Measurements from ENCODE around the gene PACSIN3.

DNA sequence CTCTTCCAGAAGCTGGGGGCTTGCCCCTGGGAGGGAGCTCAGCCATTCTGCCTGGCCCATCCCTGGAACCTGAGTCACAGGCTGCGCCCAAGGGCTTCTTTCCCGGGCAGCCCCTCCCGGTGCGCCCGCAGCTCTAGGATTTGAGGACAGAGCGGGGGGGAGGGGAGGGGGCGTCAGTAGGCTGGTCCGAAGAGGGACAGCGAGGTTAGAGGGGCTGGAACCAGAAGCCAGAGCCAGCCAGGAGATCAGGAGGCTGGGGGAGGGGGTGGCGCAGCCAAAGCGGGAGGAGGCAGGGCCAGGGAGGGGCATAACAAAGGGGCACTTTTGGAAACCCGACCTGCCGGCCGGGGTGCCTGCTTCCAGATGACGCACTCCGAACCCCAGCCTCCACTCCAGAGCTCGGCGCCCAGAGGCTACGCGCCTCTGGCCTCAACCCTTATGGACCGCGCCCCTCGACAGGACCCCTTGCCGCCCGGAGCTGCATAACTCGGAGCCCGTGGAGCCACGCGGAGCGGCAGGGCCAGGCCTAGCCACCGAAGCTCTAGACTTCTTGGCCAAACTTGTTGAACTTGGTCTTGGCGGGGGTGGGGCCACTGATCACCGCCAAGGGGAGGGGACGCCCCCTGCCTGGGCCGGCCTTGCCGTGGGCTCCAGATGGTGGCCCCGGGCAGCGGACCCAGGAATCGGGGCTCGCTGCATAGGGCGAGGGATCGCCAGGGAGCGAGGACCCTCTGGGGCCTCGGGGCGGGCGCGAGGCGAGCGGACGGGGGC is 744 bp downstream of the PACSIN3 start:
- no peak for TF ChIP-seq TARDBP (IDR thresholded peaks at IDR 0.05)
- TF ChIP-seq, protein P1, sequence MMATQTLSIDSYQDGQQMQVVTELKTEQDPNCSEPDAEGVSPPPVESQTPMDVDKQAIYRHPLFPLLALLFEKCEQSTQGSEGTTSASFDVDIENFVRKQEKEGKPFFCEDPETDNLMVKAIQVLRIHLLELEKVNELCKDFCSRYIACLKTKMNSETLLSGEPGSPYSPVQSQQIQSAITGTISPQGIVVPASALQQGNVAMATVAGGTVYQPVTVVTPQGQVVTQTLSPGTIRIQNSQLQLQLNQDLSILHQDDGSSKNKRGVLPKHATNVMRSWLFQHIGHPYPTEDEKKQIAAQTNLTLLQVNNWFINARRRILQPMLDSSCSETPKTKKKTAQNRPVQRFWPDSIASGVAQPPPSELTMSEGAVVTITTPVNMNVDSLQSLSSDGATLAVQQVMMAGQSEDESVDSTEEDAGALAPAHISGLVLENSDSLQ (IDR thresholded peaks at IDR 0.05), result no peak
- TF ChIP-seq FOXM1 (IDR thresholded peaks at IDR 0.05; ENCODE audit: borderline replicate concordance), result no peak
- TF ChIP-seq ELF4 (IDR thresholded peaks at IDR 0.05), result no peak
- TF ChIP-seq SP1 (IDR thresholded peaks at IDR 0.05), result no peak
- no peak for TF ChIP-seq SUZ12 (IDR thresholded peaks at IDR 0.05)
